GM21367 (cell line): ENCODE measurements around the gene SMIM32.

ENCODE experiments used
- ATAC-seq: cut with Tn5 transposase; IDR thresholded peaks from one replicate; pipeline ENCODE4 v1.9.1; 2021; ENCODE audit not compliant: unreplicated experiment

Gene SMIM32

GRCh38 chr5:136192526-136193321 is at the start of gene SMIM32:
SMIM32 (minus strand) TSS chr5:136193162; CDS start chr5:136192524, 638 bp downstream.
- ATAC-seq = no peak

GRCh38 chr5:136242611-136243010 is 49.6 kb upstream of the SMIM32 start:
- ATAC-seq = peak; percentile 60

GRCh38 chr5:136242136-136242535 is 49.2 kb upstream of the SMIM32 start:
- no peak for ATAC-seq

- ATAC-seq = no peak
These were observed 47.9 kb upstream of the SMIM32 start for GRCh38 chr5:136240894-136241293.

- ATAC-seq = no peak
These were observed 43.6 kb upstream of the SMIM32 start for GRCh38 chr5:136236479-136237083.

GRCh38 chr5:136235321-136235720 is 42.4 kb upstream of the SMIM32 start:
- ATAC-seq = no peak

- ATAC-seq = no peak
These were observed 39.4 kb upstream of the SMIM32 start for GRCh38 chr5:136232316-136232715.

- ATAC-seq = no peak
These were observed 37.2 kb upstream of the SMIM32 start for GRCh38 chr5:136230176-136230575.

- ATAC-seq = no peak
These were observed 35.3 kb upstream of the SMIM32 start for GRCh38 chr5:136228136-136228757.

- ATAC-seq = no peak
These were observed 33.4 kb upstream of the SMIM32 start for GRCh38 chr5:136226401-136226800.

- ATAC-seq = no peak
These were observed 32.8 kb upstream of the SMIM32 start for GRCh38 chr5:136225796-136226195.

GRCh38 chr5:136222580-136223235 is 29.7 kb upstream of the SMIM32 start:
- no peak for ATAC-seq

GRCh38 chr5:136221340-136221739 is 28.4 kb upstream of the SMIM32 start:
- ATAC-seq = no peak

GRCh38 chr5:136216230-136216629 is 23.3 kb upstream of the SMIM32 start:
- ATAC-seq = no peak

- no peak for ATAC-seq
These were observed 22.9 kb upstream of the SMIM32 start for GRCh38 chr5:136215812-136216211.

GRCh38 chr5:136213919-136214493 is 21.0 kb upstream of the SMIM32 start:
- ATAC-seq = no peak

- ATAC-seq = no peak
These were observed 19.3 kb upstream of the SMIM32 start for GRCh38 chr5:136212252-136212721.

GRCh38 chr5:136211282-136212040 is 18.5 kb upstream of the SMIM32 start:
- ATAC-seq = no peak

GRCh38 chr5:136210259-136210658 is 17.3 kb upstream of the SMIM32 start:
- no peak for ATAC-seq

GRCh38 chr5:136209346-136209910 is 16.5 kb upstream of the SMIM32 start:
- no peak for ATAC-seq
